Inflammatory macrophage treated with lipopolysaccharide for 1 hour (primary cell): ENCODE data around the gene TYMP.

Experiments
- DNase-seq, 2 donors: peaks; one replicate each; pipeline ENCODE4 v3.0.0-alpha.2; 2020 to 2022

Gene TYMP

GRCh38 chr22:50482107-50483074 lies 47.4 kb downstream of the TYMP start:
- no peak for DNase-seq

GRCh38 chr22:50481440-50482106 lies 48.2 kb downstream of the TYMP start, which contains the start of gene ADM2:
TSS of gene ADM2 (plus strand) at chr22:50481543. CDS start at chr22:50481848, 305 bp downstream.
- no peak for DNase-seq

DNA sequence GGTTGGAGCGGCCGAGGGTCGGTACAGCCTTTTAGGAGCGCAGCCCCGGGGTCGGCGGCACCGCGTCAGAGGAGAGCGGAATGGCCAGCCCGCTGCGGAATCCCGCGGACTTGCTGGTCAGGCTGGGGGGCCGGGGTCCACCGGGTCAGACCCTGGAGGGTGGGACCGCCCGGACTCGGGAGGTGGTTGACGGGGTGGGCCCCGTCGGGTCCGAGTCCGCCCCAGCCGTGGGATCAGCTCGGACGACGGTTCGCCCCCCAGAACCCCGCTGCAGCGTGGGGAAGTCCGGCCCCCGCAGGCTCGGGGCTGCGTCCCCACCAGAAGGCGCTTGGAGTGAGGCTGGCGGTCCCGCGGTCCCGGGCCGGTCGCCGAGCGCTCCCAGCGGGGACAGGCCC lies 48.8 kb downstream of the TYMP start:
- no peak for DNase-seq

DNA sequence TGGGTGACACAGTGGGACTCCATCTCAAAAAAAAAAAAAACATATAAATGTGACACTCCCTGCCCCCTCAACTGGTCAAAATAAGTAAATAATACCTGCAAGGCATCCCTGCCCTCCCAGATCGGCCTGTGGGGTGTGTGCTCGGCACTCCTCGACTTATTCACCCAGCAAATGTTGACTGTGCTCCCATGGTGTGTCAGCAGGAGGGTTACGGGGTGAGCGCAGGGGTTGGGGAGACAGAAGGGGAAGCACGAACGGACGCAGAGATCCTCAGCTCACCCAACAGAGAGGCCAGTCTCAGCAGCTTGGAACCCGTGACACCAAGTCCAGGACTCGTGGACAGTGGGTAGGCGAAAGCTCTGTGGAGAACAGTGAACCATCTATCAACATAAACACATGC lies 50.1 kb downstream of the TYMP start:
- DNase-seq, result peak in 1 of 2 donors; percentile 30

GRCh38 chr22:50477923-50478322 lies 51.9 kb downstream of the TYMP start:
- no peak for DNase-seq

DNA sequence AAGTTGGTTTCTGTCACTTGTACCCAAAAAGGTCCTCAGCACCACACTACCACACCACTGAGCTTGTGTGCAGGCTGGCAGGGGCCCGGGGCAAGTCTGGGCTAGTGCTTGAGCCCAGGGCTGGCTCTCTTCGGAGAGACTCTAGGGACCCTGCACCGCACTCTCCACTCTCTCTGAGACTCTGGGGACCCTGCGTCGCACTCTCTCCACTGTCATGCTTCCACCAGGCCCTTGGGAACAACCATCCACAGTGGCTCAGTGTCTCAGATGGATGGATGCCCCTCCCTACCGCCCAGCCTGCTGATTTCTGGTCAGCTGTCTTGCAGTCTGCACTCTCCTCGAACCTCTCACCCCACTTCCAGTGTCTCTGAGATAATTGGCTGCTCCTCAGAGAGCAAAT lies 52.9 kb downstream of the TYMP start:
- DNase-seq, result no peak
